NCI-H1105 treated with DMSO at 0.1 percent for 48 hours (cell line): ENCODE results near the gene AGPAT1.
"Not testable (repeated sequence)": the region's sequence is repeated elsewhere in the genome, so short reads cannot be mapped to it uniquely, and the experiment has no call there.

Experiments
- DNase-seq: peaks from one replicate; lab custom pipeline; 2025; lab: John Stamatoyannopoulos, UW

The AGPAT1 gene

DNA sequence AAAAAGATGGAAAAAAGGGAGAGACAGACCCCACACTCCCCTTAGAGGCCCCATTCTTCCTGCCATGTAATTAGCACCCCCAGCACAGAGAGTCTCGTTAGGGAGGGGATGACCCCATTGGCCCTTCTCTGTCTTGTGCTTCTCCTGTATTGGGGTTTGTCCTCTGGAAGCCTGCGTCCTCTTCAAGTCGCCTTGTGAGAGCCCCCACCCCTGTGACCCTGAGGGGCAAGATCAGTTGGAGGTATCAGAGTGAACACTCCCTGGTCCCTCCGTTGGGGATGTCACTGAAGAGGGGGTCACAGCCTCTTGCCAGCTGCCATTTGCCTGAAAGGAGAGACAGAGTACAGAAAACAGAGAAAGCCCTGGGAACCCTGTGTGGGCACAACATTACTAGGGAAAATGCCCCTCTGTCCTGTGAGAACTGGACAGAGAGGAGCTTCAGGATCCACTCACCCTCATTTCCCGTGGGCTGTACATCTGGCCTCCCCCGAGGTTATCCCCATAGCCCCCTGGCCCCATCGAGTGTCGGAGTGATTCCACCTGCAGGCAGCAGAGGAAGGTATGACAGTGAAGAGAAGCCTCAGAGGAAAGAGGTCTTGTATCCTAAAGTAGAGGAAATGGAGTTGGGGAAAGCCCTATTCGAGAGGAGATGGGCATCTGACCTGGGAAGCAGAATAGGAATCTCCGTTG is 10.4 kb upstream of the AGPAT1 start:
- DNase-seq: not testable (repeated sequence)

DNA sequence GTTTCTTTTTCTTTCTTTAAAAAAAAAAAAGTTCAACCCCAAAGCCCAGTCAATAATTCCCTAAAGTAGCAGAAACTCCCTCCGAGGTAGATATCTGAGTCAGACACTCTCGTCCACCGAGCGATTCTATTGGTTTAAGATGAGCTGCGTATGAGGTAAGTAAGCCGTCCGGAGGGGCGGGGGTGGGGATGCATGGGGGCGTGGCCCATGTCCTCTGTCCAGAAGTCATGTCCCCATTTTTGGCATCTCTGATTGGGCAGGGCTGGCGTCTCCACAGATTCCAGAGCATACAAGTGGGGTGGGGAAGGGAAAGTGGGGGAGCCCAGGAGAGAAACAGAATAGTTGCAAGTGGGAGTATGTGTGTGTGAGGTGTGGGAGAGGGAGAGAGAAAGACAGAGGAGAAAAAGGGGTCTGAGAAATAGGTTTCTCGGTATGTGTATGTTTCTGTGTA is 9.8 kb upstream of the AGPAT1 start:
- not testable (repeated sequence) for DNase-seq

DNA sequence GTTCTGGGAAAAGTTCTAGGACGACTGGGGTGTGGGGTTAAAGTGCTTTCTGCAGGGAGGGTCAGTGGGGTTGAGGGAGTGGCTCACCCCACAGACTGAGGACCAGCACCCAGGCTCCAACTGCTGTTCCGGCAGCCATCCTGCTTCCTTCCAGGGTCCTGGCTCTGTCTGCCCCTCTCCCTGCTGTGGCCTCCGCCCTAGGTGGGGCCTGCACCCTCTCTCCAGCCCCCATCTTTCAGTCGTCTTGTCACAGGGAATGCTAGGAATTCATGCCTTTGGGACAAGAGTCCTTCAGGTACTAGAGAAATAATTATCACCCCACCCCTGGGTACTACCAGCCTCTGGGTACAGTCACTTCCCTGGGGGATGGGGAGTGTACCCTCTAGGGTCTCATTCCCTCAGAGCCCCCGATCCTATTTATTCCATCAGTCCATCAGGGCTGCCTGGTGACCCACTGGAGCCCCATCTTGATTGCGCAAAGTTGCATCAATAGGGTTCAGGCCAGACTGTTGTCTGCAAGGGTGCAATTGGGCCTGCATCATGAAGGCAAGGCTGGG is 8.3 kb upstream of the AGPAT1 start, which contains the start of gene AGER:
AGER (minus strand) TSS at position 170 of the 557 bp plus-strand sequence; CDS start at position 139, 31 bp downstream.
- DNase-seq: no peak

DNA sequence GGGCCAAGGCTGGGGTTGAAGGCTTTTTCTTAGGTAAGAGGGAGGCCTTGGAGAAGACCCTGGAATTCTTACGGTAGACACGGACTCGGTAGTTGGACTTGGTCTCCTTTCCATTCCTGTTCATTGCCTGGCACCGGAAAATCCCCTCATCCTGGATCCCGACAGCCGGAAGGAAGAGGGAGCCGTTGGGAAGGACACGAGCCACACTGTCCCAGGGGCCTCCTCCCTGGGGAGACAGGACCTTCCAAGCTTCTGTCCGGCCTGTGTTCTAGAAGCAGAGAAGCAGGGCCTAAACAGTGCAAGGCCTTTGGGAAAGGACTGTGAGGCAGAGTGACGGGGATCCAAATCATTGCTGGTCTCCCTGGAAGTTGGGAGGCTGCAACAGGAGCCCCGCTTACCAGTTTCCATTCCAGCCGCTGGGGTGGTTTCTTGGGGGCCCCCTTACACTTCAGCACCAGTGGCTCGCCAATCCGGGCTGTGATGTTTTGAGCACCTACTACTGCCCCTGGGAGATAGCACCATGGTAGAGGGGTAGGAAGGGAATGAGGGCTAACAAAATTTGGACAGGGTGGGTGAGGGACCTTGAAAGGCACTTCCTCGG is 7.7 kb upstream of the AGPAT1 start:
- no peak for DNase-seq

DNA sequence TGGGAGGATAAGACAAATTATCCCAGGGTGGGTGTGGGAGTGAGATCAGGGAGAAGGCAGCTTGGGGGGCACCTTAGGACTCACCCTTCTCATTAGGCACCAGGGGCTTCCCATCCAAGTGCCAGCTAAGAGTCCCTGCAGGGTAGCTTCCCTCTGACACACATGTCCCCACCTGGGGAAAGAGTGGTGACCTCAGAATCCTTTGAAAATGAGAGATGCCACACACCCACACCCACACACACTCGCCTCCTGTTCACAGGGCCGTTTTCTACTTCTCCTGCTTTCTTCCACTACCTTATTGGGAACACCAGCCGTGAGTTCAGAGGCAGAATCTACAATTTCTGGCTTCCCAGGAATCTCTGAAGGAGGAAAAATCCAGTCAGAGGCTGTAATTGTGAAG is 7.1 kb upstream of the AGPAT1 start:
- DNase-seq: no peak

DNA sequence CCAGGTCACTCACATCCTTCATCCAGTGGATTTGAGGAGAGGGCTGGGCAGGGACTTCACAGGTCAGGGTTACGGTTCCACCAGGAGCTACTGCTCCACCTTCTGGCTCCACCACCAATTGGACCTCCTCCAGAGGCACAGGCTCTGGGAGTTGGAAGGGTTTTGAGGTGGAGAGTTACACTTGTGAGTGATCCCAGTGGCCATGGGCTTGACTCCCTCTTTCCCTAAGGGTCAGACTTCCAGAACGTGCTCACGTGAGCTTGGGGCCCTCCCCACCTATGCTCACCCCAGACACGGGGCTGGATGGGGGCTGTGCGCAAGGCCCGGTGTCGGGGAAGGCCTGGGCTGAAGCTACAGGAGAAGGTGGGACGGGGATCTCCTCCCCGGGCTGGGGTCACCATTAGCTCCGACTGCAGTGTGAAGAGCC is 6.7 kb upstream of the AGPAT1 start:
- no peak for DNase-seq

DNA sequence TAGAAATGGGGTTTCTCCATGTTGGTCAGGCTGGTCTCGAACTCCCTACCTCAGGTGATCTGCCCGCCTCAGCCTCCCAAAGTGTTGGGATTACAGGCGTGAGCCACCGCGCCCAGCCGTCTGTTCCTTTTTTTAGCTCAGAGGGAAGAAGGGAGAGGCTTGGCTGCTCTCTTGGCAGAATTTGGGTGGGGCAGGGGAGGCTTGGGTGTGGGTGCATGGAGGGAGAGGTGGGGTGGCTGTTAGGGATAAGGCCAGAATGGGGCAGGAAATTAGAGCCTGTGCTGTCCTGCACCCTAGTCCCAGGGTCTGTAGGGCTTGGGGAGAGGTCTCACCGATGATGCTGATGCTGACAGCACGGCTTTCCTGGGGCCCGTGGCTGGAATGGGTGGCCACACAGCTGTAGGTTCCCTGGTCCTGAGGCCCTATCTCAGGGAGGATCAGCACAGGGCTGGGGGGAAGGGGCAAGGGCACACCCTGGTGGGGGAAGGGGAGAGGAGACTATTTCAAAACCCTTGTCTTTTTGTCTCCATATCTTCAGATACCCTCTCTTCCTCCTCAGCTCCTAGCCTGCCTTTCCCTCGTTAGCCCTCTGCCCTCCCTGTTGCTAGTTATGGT is 6.1 kb upstream of the AGPAT1 start:
- no peak for DNase-seq

DNA sequence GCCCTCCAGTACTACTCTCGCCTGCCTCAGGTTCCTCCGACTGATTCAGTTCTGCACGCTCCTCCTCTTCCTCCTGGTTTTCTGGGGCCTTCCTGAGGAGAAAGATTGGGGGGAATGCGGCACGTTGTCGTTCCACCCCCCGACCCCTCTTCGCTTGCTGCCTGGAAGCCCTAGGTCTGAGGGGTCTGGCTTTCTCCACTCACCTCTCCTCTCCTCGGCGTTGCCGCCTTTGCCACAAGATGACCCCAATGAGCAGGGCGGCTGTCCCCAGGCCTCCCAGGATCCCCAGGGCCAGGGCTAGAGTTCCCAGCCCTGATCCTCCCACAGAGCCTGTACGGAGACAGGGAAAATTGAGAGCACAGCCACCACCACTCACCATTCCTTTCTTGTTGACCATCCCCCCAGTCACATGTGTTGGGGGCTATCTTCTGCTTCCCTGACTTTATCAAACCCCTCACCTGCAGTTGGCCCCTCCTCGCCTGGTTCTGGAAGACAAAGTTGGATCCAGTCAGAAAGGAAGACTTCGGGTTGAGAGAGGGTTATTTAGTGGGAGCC is 5.3 kb upstream of the AGPAT1 start:
- DNase-seq: no peak

DNA sequence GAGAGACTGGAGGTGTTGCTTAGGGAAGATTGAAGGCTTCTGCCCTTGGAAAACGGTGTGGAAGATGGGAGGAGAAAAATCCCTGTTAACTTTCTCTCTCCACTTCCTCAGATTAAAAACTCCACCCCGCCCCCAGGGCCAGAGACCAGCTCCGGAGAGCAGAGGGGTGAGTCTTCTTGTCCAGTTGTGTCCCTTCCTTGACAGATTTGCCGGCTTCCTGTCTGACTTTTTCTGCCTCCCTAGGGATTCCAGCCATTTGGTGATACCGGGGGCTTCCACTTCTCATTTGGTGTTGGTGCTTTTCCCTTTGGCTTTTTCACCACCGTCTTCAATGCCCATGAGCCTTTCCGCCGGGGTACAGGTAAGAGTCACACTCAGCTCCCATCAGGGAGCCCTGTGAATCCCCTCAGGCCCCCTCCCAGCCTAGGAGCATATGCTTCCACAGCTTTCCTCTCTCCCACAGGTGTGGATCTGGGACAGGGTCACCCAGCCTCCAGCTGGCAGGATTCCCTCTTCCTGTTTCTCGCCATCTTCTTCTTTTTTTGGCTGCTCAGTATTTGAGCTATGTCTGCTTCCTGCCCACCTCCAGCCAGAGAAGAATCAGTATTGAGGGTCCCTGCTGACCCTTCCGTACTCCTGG is 4.0 kb upstream of the AGPAT1 start:
- DNase-seq: no peak

DNA sequence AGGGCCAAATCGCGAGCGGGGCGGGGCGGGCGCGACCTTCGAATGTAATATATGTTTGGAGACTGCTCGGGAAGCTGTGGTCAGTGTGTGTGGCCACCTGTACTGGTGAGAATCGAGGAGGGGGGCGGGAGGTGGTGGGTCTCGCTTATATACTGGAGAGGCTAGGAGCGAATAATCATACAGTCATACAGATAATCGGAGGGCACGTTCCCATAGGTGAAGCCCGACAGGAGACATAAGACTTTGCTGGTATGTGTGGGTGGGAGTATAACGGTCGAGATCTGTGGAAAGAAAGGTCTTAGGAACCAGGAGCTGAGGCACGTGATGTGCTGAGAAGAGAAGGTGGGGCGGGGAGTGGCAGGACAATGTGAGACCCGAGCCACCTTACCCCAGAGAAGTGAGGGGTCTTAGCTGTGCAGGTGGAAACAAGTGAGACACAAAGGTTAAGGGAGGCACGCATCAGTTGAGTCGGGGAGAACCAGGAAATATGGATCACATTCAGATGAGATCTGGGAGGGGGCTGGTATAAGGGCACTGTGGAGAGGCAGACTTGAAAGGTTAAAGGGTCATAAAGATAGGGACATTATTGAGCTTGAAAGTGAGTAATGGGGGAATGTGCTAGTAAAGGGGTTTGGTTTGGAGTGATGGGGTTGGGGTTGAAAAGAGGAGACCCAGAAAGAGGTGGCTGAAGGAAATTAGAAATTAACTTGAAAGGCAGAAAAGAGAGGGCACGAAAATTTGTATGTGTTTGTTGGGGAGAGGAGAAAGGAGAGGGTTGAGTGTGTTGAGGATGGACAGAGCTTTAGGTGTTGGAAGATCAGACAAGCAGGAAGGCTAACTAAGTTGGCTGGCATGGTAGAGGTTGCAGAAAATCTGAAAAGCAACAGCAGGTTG is 2.9 kb upstream of the AGPAT1 start:
- no peak for DNase-seq

DNA sequence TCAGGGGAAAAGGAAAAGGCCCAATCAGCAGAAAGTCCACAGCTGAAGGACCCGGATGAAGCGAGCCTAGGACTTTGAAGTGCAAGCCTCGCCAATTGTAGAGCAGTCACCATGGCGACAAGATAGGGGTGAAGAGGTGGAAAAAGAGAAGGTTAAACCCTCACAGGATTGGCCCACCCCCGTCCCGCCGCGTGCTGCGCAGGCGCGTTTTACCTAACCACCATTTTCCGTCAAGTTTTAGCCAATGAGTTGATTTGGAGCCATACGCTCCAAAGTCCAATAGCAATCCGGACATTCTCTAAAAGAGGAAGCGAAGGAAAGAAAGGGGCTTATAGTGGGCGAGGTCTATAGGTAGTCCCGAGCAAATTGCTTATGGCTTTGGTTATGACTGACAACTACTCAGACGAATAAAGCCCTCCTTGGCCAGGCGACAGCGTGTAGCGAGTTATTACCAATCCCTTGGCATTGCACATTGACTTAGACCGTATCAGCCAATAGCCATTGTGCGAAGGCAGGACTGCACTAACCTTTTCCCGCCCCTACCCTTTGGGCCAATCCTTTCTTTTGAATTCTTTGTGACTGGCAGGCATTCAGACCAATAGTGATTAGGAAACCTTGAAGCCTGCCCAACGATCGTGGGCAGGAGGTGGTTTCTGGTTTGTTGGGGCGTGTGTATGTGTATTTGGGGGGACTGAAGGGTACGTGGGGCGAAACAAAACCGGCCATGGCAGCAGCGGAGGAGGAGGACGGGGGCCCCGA is 2.1 kb upstream of the AGPAT1 start, which contains the start of gene RNF5:
RNF5 (plus strand) TSS at position 618 of the 759 bp plus-strand sequence; CDS start at position 725, 107 bp downstream.
- DNase-seq: peak; percentile 100

DNA sequence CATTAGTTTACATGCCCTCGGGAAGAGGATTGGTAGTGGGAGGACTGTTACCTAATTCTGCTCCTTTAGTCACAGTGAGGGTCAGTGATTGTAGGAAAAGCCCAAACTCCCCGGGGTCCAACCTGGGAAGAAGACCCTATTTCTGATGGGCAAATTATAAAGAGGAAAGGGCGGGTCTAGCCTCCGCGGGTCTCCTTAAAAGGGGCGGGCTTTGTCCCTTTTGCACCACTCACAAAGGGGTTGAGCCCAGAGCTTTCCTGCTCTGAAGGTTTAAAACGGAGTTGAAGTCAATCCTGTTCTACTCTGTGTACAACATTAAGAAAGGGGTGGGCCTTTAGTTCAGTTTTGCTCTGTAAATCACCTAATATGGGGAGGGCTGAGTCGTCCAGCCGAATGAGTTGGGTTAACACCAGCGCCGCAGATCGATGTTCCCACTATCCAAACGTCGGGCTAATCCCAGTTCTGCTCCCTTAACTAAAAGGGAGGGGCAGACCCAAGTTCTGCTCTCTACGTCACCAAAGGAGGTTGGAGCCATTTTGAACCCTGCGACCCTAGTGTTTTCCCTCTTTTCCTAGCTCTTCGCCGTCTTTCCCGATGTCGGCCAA is 1.4 kb upstream of the AGPAT1 start:
- DNase-seq: peak; percentile 90

DNA sequence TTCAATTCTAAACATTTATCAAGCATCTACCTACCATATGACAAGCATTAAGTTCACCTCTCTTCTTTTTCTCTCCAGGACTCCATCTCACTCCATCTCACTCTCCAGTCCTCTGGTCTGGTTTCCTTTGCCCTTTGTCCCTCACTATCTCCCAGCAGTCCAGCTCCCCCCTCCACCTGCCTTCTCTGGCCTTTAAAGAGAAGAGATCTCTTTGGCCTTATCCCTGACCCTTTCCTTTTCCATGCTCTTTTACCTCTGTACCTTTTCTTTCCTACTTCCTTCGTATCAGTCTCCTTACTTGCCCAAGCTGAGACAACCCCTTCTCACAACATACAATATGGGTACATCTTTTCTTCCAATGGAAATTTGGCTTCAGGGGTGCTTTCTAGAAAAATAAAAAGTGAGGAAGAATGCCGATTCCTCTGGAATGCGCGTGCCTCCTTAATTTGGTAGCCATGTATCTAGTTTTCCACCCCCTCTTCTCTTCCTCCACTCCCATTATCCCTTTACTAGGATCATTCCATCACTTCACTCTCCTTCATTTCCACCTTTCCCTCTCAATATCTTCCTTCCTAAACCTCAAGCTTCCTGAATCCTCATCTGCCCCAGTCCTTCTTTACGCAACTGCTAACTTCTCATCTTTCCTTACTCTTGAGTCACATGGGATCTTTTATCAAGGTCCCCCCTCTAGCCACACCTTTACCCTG is 745 bp upstream of the AGPAT1 start:
- DNase-seq: no peak

DNA sequence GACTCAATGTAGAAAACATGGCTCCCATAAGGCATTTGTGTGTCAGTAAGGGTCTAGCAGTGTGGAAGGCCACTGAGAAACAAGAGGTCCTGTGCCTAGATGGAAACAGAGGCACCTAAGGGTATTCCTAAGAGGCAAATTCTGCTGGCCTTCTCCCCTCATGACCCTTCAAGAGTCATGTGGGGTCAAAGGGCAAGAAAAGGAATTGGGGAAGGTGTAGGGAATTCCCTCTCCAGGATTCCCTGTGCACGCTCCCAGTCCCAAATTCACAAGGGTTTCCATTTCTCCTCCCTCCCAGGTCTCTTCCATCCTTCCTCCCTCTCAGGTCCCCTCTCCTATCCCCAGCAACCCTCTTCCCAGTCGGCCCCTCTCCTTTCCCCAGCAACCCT is 568 bp downstream of the AGPAT1 start:
- no peak for DNase-seq

DNA sequence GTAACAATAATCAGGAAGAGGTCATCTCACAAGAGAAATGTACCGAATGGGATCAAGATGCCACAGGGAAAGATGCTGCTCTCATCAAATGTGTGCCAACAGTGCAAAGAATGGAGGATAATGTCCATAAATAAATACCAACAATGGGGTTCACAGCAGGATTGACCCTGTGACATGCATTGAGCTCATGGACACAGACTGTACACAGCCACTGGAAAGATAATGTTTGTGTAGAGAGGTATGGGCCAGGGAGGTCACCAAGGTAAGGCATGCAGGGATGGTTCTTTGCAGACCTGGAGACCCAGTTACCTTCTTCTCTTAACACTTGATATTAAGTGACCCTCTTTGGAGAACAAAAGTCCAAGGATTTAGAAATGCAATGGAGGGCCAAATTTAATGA is 1.5 kb downstream of the AGPAT1 start:
- no peak for DNase-seq

DNA sequence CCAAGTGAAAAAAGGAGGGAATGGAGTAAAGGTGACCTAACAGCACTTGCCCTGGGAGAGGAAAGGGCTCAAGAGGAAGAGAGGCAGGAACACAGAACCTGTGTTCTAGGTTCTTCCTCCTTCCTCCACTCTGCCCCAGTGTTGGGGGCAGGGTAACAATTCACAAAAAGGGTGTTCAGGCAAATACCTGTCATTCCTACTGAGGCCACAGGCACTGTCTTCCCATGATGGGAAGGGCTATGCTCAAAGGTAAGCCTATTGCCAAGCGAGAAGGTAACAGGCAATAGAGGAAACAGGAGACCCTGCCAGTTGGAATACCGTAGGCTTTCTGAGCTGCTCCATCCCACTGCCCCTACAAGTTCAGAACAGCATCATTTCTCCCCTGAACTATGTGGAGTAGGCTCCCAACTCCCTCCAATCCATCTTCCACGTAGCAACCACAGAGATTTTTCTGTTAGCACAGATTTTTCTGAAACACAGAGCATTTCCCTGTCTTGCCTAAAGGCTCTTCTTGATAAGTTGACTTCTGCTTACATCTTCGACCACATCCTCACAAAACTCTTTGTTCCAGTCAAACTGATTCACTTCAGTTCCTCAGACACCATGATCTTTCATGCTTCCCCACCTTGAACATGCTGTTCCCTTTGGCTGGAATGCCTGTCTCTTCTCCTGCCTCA is 2.7 kb downstream of the AGPAT1 start:
- no peak for DNase-seq

DNA sequence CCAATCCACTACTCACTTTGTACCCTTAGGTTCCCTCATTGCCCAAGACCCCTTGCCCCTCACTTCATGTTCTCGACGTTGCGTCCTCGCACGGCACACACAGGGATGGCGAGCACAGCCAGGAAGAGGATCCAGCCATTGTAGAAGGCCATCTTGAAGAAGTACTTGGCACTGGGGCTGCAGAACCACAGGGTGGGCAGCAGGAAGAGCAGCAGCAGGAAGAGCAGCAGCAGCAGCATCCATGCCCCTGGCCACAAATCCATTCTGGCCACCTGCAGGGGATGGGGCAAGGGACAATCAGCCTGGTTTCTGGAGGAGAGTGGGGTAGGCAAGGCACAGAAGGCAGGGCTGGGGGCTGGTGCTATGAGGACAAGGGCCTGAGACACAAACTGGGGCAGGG is 4.7 kb downstream of the AGPAT1 start:
- DNase-seq: no peak

DNA sequence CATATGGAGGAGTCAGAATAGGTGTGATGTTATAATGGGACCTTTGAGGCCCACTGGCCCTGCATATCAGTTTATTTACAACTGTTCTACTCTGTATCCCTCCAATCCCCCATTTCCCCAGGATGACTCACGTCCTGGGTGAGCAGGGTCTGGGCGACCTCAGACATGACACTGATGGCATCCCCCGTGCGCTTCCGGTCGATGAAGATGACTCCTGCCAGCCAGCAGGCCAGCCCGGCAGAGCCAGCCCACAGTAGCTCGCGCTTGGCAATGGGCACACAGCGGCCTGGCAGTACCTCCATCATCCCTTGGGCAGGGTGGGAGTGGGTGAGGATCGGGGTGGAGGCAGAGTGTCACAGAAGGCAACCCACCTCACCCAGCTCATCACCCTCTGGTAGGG is 5.6 kb downstream of the AGPAT1 start:
- no peak for DNase-seq
